ENCODE data around the gene NKIRAS2.

DNA sequence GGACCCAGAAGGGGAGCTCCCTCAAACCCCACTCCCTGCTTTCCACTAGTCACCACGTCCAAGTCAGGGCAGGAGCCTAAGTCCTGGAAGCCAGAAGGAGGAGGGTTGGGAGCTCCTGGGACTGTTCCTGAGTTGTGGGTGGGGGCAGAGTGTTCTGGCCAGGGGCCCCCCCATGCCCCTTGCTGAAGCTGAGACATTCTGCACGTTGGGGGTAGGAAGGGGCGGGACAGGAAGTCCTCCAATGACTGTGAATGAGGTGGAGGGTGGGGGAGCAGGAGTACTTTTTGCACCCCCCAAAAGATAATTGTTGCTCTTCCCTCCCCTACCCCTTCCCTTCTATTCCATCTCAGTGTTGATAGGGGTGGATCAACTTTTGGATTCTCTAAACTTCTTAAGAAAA is 51.9 kb downstream of the NKIRAS2 start:
- TF ChIP-seq, protein P1, sequence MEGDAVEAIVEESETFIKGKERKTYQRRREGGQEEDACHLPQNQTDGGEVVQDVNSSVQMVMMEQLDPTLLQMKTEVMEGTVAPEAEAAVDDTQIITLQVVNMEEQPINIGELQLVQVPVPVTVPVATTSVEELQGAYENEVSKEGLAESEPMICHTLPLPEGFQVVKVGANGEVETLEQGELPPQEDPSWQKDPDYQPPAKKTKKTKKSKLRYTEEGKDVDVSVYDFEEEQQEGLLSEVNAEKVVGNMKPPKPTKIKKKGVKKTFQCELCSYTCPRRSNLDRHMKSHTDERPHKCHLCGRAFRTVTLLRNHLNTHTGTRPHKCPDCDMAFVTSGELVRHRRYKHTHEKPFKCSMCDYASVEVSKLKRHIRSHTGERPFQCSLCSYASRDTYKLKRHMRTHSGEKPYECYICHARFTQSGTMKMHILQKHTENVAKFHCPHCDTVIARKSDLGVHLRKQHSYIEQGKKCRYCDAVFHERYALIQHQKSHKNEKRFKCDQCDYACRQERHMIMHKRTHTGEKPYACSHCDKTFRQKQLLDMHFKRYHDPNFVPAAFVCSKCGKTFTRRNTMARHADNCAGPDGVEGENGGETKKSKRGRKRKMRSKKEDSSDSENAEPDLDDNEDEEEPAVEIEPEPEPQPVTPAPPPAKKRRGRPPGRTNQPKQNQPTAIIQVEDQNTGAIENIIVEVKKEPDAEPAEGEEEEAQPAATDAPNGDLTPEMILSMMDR (IDR thresholded peaks at IDR 0.05): no peak
- TF ChIP-seq, protein P2, sequence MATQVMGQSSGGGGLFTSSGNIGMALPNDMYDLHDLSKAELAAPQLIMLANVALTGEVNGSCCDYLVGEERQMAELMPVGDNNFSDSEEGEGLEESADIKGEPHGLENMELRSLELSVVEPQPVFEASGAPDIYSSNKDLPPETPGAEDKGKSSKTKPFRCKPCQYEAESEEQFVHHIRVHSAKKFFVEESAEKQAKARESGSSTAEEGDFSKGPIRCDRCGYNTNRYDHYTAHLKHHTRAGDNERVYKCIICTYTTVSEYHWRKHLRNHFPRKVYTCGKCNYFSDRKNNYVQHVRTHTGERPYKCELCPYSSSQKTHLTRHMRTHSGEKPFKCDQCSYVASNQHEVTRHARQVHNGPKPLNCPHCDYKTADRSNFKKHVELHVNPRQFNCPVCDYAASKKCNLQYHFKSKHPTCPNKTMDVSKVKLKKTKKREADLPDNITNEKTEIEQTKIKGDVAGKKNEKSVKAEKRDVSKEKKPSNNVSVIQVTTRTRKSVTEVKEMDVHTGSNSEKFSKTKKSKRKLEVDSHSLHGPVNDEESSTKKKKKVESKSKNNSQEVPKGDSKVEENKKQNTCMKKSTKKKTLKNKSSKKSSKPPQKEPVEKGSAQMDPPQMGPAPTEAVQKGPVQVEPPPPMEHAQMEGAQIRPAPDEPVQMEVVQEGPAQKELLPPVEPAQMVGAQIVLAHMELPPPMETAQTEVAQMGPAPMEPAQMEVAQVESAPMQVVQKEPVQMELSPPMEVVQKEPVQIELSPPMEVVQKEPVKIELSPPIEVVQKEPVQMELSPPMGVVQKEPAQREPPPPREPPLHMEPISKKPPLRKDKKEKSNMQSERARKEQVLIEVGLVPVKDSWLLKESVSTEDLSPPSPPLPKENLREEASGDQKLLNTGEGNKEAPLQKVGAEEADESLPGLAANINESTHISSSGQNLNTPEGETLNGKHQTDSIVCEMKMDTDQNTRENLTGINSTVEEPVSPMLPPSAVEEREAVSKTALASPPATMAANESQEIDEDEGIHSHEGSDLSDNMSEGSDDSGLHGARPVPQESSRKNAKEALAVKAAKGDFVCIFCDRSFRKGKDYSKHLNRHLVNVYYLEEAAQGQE (IDR thresholded peaks at IDR 0.05; ENCODE audit: insufficient read depth in 1 of 2, low read depth in 2 of 2, low read length in 1 of 2): no peak
- TF ChIP-seq POLR2AphosphoS5 (IDR thresholded peaks at IDR 0.05; ENCODE audit: low read depth, low read length): no peak
- no peak for TF ChIP-seq SIN3A (IDR thresholded peaks at IDR 0.05; ENCODE audit: borderline replicate concordance, insufficient read depth, low read depth, low read length)
- no peak for TF ChIP-seq TCF7L2 (IDR thresholded peaks at IDR 0.05; ENCODE audit: low read depth, low read length)
